ENCODE measurements around the gene PHLDA2. TPM values are rescaled to one million over a fixed set of nuclear protein-coding genes. Genes with fewer than 3 reads are reported as not detected.
A peak's percentile ranks its signal among the peaks of the same experiment; 100 is the strongest.

Gene PHLDA2
- total and polyA plus RNA-seq, 9 of the 15 experiments (the other 6 are each of a cell fraction or from before 2014, with no cell fraction given) = 0.43 to 42.4 (median 4.7) TPM

GRCh38 chr11:2901854-2902783 lies 27.1 kb downstream of the PHLDA2 start (continued):
- TF ChIP-seq ZNF668 (CRISPR knock-in tag; IDR thresholded peaks at IDR 0.05) (no peak), SP1 (CRISPR knock-in tag; IDR thresholded peaks at IDR 0.05) (peak; percentile 71), ESRRA (IDR thresholded peaks at IDR 0.05; ENCODE audit: borderline replicate concordance, low read depth) (peak; percentile 90; the same call in 1 of the 2 replicates), ZNF165 (CRISPR knock-in tag; IDR thresholded peaks at IDR 0.05; ENCODE audit: borderline replicate concordance) (no peak), ZNF12 (CRISPR knock-in tag; IDR thresholded peaks at IDR 0.05) (no peak), PTTG1 (tag; IDR thresholded peaks at IDR 0.05; ENCODE audit: low read depth) (no peak), HOMEZ (CRISPR knock-in tag; IDR thresholded peaks at IDR 0.05) (no peak), ZNF695 (CRISPR knock-in tag; IDR thresholded peaks at IDR 0.05) (no peak), NBN (IDR thresholded peaks at IDR 0.05; ENCODE audit: low read depth) (no peak), TSC22D4 (tag; IDR thresholded peaks at IDR 0.05) (no peak), ILK (tag; IDR thresholded peaks at IDR 0.05; ENCODE audit: borderline replicate concordance, low read depth) (no peak), SAFB (IDR thresholded peaks at IDR 0.05; ENCODE audit: borderline replicate concordance, low read depth, low read length) (no peak), CHCHD3 (CRISPR knock-in tag; IDR thresholded peaks at IDR 0.05) (no peak), CREB5 (CRISPR knock-in tag; IDR thresholded peaks at IDR 0.05) (no peak), MYC (IDR thresholded peaks at IDR 0.05; ENCODE audit: low read depth, low read length) (peak; percentile 39; the same call in 1 of the 2 replicates), MYC (CRISPR knock-in tag; IDR thresholded peaks at IDR 0.05; ENCODE audit: borderline replicate concordance, low read depth) (no peak), COPS2 (conservative IDR thresholded peaks at IDR 0.05) (no peak), ZNF511 (CRISPR knock-in tag; IDR thresholded peaks at IDR 0.05) (no peak), BMI1 (IDR thresholded peaks at IDR 0.05; ENCODE audit: low read length) (no peak), CBX1 (IDR thresholded peaks at IDR 0.05; ENCODE audit: low read depth) (no peak; the same call in 1 of the 2 replicates), MEF2A (IDR thresholded peaks at IDR 0.05; ENCODE audit: control insufficient read depth, low read depth, low read length) (no peak)

All from K562 (cell line).